Caco-2 (cell line): ENCODE measurements around the gene RXRA. TPM values are rescaled to one million over a fixed set of nuclear protein-coding genes. Genes with fewer than 3 reads are reported as not detected.

ENCODE experiments used
- BruUV-seq: library from RNA; stranded (reverse); fragments of 400-500 nt; replicated peaks from 2 replicates; lab custom pipeline; 2021; lab: Mats Ljungman, UMichigan
- CTCF ChIA-PET: fragments of 300-600 bp; sonication (Branson Sonifier 250); formaldehyde crosslinking; loops from one replicate; lab custom pipeline; 2022; ENCODE audit warnings: antibody characterized with exemption; lab: Charles Lee
- POLR2A ChIA-PET: fragments of 300-600 bp; sonication (Branson Sonifier 250); formaldehyde crosslinking; loops from one replicate; lab custom pipeline; 2022; ENCODE audit warnings: antibody characterized with exemption; lab: Charles Lee
- DNase-seq, 2 experiments: peaks; one replicate each; pipeline versions ENCODE4 v3.0.0 to v3.0.0-alpha.2; 2020 to 2022
- H3K27me3 ChIP-seq: replicated peaks from 2 replicates; pipeline ENCODE4 v1.6.0; 2011; ENCODE audit warnings: low read length; ENCODE audit not compliant: control insufficient read depth, insufficient read depth
- H3K36me3 ChIP-seq: 2 replicates; pipeline ENCODE4 v1.5.1; 2011; ENCODE audit warnings: low read length; ENCODE audit not compliant: control insufficient read depth, insufficient read depth
- H3K4me1 ChIP-seq: fragments of 250-450 bp; sonication (Bioruptor Pico); 2 replicates; pipeline ENCODE4 v1.5.1; 2020; ENCODE audit warnings: mild to moderate bottlenecking
- H3K4me3 ChIP-seq: 2 replicates; pipeline ENCODE4 v1.5.1; 2011; ENCODE audit warnings: low read depth, mild to moderate bottlenecking, control low read depth, low read length
- H3K9me3 ChIP-seq: fragments of 250-450 bp; sonication (Bioruptor Pico); 2 replicates; pipeline ENCODE4 v1.5.1; 2020; ENCODE audit warnings: mild to moderate bottlenecking, moderate library complexity
- H3K27ac Mint-ChIP-seq: one replicate; pipeline ENCODE4 v1.8.0; 2022; ENCODE audit warnings: mixed read lengths; ENCODE audit not compliant: unreplicated experiment
- H3K27me3 Mint-ChIP-seq: one replicate; pipeline ENCODE4 v1.8.0; 2022; ENCODE audit warnings: mixed read lengths; ENCODE audit not compliant: insufficient read depth, unreplicated experiment
- H3K36me3 Mint-ChIP-seq: one replicate; pipeline ENCODE4 v1.8.0; 2022; ENCODE audit warnings: mild to moderate bottlenecking, mixed read lengths; ENCODE audit not compliant: insufficient read depth, unreplicated experiment
- H3K4me1 Mint-ChIP-seq: one replicate; pipeline ENCODE4 v1.8.0; 2022; ENCODE audit warnings: low read depth, mixed read lengths; ENCODE audit not compliant: unreplicated experiment
- H3K4me3 Mint-ChIP-seq: one replicate; pipeline ENCODE4 v1.8.0; 2022; ENCODE audit warnings: mild to moderate bottlenecking, moderate library complexity, mixed read lengths; ENCODE audit not compliant: unreplicated experiment
- H3K9me3 Mint-ChIP-seq: one replicate; pipeline ENCODE4 v1.8.0; 2022; ENCODE audit warnings: mixed read lengths; ENCODE audit not compliant: unreplicated experiment
- intact Hi-C: fragments of 100-400 bp; cut with micrococcal nuclease; formaldehyde crosslinking; loops from one replicate; pipeline ENCODE4 v1.10.0; 2022; ENCODE audit not compliant: unreplicated experiment
- total RNA-seq: library from RNA; stranded (reverse); gene quantifications from 2 replicates; pipeline ENCODE4 v1.2.3, GENCODE V29; 2022
- TF ChIP-seq, protein P1 (sequence below), 2 experiments: fragments of 200-600 bp in 1 of 2; IDR thresholded peaks; 1 replicate in 1 of 2; 2 replicates in 1 of 2; pipeline versions ENCODE4 v1.5.1 to v1.8.0; 2011 to 2022; ENCODE audit warnings: antibody characterized with exemption in 1 of 2, control low read depth in 1 of 2, inconsistent platforms in 1 of 2, low read depth in 1 of 2, low read length in 1 of 2, mild to moderate bottlenecking in 1 of 2, moderate library complexity in 1 of 2; ENCODE audit not compliant: insufficient read depth in 1 of 2, severe bottlenecking in 1 of 2, unreplicated experiment in 1 of 2

The RXRA gene
- total RNA-seq, 1 experiment from 2014 or later: 69.1 TPM

DNA sequence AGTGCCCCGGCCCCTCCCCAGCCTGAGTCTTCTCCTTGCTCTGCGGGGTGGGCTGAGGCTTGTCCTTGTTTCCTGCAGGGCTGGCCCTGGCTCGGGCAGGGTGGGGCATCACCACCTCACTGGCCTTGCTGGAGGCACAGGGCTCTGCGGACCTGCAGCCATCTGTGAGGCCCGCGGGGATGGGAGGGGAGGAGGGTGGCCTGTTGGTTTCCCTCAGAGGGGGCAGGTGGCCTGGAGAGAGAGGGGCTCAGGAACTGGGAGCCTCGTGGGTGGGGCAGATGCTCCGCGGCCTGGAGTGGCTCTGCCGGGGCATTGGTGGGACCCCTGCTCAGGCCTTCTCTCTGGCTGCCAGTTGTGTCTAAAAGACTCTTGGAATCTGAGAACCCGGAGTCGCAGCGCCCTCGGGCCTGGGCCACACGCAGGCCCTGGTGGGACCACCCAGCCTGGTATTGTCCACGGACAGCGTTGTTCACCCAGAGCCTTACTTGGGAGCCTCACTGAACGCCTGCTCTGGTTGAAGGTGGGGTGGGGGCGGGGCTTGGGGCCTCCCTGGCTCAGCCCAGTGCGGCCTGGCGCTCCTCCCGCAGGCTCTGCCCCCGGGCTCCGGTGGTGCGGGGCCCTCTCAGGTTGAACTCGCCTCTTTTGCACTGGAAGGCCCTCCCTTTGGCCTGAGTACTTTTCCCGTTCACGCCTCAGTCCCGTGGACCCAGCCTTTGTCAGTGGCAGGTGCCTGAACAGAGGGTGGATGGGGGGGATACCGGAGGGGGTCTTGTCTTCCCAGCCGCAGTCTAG, 111.3 kb downstream of the RXRA start:
- no peak overlapping the region for H3K4me3 Mint-ChIP-seq
- ChIA-PET POLR2A (no interaction called here), CTCF (interaction anchor here (0.9 kb wide), 1 partner anchor 12 kb away, joined by 3 read pairs; no protein-coding TSS in a partner anchor)
- Histone ChIP-seq H3K9me3 (no peaks in the 10 kb centered on the region), H3K36me3 (peaks cover 3% of the 10 kb centered on the region), H3K4me1 (no peaks in the 10 kb centered on the region), H3K27me3 (no peaks in the 10 kb centered on the region), H3K4me3 (no peak overlapping the region)
- peaks cover 63% of the 10 kb centered on the region for H3K36me3 Mint-ChIP-seq
- H3K4me1 Mint-ChIP-seq: no peaks in the 10 kb centered on the region
- no TSS peak for BruUV-seq
- H3K27me3 Mint-ChIP-seq: no peaks in the 10 kb centered on the region
- TF ChIP-seq, protein P1, sequence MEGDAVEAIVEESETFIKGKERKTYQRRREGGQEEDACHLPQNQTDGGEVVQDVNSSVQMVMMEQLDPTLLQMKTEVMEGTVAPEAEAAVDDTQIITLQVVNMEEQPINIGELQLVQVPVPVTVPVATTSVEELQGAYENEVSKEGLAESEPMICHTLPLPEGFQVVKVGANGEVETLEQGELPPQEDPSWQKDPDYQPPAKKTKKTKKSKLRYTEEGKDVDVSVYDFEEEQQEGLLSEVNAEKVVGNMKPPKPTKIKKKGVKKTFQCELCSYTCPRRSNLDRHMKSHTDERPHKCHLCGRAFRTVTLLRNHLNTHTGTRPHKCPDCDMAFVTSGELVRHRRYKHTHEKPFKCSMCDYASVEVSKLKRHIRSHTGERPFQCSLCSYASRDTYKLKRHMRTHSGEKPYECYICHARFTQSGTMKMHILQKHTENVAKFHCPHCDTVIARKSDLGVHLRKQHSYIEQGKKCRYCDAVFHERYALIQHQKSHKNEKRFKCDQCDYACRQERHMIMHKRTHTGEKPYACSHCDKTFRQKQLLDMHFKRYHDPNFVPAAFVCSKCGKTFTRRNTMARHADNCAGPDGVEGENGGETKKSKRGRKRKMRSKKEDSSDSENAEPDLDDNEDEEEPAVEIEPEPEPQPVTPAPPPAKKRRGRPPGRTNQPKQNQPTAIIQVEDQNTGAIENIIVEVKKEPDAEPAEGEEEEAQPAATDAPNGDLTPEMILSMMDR (IDR thresholded peaks at IDR 0.05; ENCODE audit: insufficient read depth in 1 of 2, low read depth in 1 of 2, low read length in 1 of 2, severe bottlenecking in 1 of 2, unreplicated experiment in 1 of 2): no peak
- no peak overlapping the region for H3K27ac Mint-ChIP-seq
- intact Hi-C loops: no loop called here
- H3K9me3 Mint-ChIP-seq: no peaks in the 10 kb centered on the region
- no peak for DNase-seq

DNA sequence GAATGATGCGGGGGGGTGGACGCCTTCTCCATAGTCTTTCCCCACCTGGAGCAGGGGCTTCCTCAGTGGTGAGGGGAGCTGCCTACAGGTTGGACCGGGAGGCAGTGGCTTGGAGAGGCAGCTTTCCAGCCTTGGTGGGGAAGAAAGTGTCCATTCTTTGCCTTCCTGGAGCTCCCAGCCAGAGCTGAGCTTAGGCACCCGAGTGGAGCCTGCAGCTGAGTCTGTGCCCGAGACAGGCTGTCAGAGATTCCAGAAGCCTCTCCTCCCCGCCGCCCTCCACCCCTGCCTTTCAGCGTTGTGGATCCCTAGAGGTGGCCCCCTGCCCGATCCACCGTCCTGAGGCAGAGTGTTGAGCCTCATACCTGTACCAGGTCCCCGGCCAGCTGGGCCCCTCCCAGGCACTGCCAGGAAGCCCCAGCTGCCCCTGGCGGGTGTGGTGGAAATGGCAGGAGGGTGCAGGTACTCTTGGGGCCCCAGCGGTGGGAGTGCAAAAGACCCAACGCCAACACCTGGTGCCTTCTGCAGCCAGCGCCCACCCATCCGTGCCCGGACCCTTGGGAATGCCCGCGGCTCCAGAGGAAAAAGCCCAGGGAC, 112.0 kb downstream of the RXRA start:
- peaks cover 3% of the 10 kb centered on the region for H3K36me3 ChIP-seq
- Mint-ChIP-seq H3K9me3 (no peaks in the 10 kb centered on the region), H3K4me3 (no peak overlapping the region), H3K27ac (no peak overlapping the region), H3K4me1 (no peaks in the 10 kb centered on the region), H3K36me3 (peaks cover 62% of the 10 kb centered on the region), H3K27me3 (no peaks in the 10 kb centered on the region)
- POLR2A ChIA-PET: no interaction called here
- no TSS peak for BruUV-seq
- DNase-seq: no peak
- no peaks in the 10 kb centered on the region for H3K4me1 ChIP-seq
- intact Hi-C loops: no loop called here
- H3K27me3 ChIP-seq: no peaks in the 10 kb centered on the region
- CTCF ChIA-PET: interaction anchor here (0.9 kb wide), 1 partner anchor 11 kb away, joined by 3 read pairs; no protein-coding TSS in a partner anchor
- H3K4me3 ChIP-seq: no peak overlapping the region
- H3K9me3 ChIP-seq: no peaks in the 10 kb centered on the region
- TF ChIP-seq, protein P1 (IDR thresholded peaks at IDR 0.05; ENCODE audit: insufficient read depth in 1 of 2, low read depth in 1 of 2, low read length in 1 of 2, severe bottlenecking in 1 of 2, unreplicated experiment in 1 of 2): no peak

DNA sequence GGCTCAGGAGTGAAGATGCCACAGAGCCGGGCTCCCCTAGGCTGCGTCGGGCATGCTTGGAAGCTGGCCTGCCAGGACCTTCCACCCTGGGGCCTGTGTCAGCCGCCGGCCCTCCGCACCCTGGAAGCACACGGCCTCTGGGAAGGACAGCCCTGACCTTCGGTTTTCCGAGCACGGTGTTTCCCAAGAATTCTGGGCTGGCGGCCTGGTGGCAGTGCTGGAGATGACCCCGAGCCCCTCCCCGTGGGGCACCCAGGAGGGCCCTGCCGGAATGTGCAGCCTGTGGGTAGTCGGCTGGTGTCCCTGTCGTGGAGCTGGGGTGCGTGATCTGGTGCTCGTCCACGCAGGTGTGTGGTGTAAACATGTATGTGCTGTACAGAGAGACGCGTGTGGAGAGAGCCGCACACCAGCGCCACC, 113.1 kb downstream of the RXRA start:
- H3K27ac Mint-ChIP-seq: no peak overlapping the region
- ChIA-PET CTCF (no interaction called here), POLR2A (no interaction called here)
- H3K36me3 ChIP-seq: peaks cover 3% of the 10 kb centered on the region
- no peaks in the 10 kb centered on the region for H3K4me1 Mint-ChIP-seq
- no peaks in the 10 kb centered on the region for H3K9me3 ChIP-seq
- 0 out of 2 replicates have a peak, but pooled peaks cover 2% of the 10 kb centered on the region for H3K4me1 ChIP-seq
- peaks cover 67% of the 10 kb centered on the region for H3K36me3 Mint-ChIP-seq
- no TSS peak for BruUV-seq
- H3K4me3 Mint-ChIP-seq: no peak overlapping the region
- DNase-seq: no peak
- TF ChIP-seq, protein P1 (IDR thresholded peaks at IDR 0.05; ENCODE audit: insufficient read depth in 1 of 2, low read depth in 1 of 2, low read length in 1 of 2, severe bottlenecking in 1 of 2, unreplicated experiment in 1 of 2): no peak
- H3K4me3 ChIP-seq: no peak overlapping the region
- H3K27me3 ChIP-seq: no peaks in the 10 kb centered on the region
- H3K27me3 Mint-ChIP-seq: no peaks in the 10 kb centered on the region
- intact Hi-C loops: no loop called here
- H3K9me3 Mint-ChIP-seq: no peaks in the 10 kb centered on the region
